Esophagus squamous epithelium (tissue), 5 donors: ENCODE measurements around the gene FILIP1L. TPM values are rescaled to one million over a fixed set of nuclear protein-coding genes. Genes with fewer than 3 reads are reported as not detected.

Experiments used
- DNase-seq: peaks from one replicate; lab custom pipeline; 2025; lab: John Stamatoyannopoulos, UW
- H3K27ac ChIP-seq, 4 donors: fragments of 200-600 bp; sonication (generic); one replicate each; pipeline ENCODE4 v1.5.1; 2016 to 2019; ENCODE audit warnings: mild to moderate bottlenecking in 1 of 4
- H3K27me3 ChIP-seq, 4 donors: fragments of 200-600 bp; sonication (generic); 1 replicate in 3 of 4; 2 replicates in 1 of 4; pipeline versions ENCODE4 v1.5.1 to v1.6.0; 2017 to 2021; ENCODE audit warnings: antibody characterized with exemption in 1 of 4
- H3K36me3 ChIP-seq, 3 donors: fragments of 200-600 bp; sonication (generic); one replicate each; pipeline ENCODE4 v1.5.1; 2016 to 2019
- H3K4me1 ChIP-seq, 3 donors: fragments of 200-600 bp; sonication (generic); one replicate each; pipeline ENCODE4 v1.5.1; 2017 to 2019
- H3K4me3 ChIP-seq, 4 donors: fragments of 200-600 bp; sonication (generic); 1 replicate in 3 of 4; 2 replicates in 1 of 4; pipeline ENCODE4 v1.5.1; 2016 to 2019; ENCODE audit warnings: mild to moderate bottlenecking in 2 of 4, moderate library complexity in 1 of 4
- H3K9me3 ChIP-seq, 3 donors: fragments of 200-600 bp; sonication (generic); one replicate each; pipeline ENCODE4 v1.5.1; 2016 to 2019
- CTCF ChIP-seq, 6 experiments: fragments of 450-650 bp in 4 of 6; fragments of 200-600 bp in 2 of 6; sonication (generic) in 2 of 6; IDR thresholded peaks; one replicate each; pipeline ENCODE4 v1.5.1; 2016 to 2019; ENCODE audit warnings: antibody characterized with exemption in 6 of 6, mild to moderate bottlenecking in 4 of 6, moderate library complexity in 4 of 6
- POLR2A ChIP-seq, 4 donors: fragments of 450-650 bp; IDR thresholded peaks; one replicate each; pipeline ENCODE4 v1.6.1; 2017; ENCODE audit warnings: antibody characterized with exemption in 4 of 4, mild to moderate bottlenecking in 4 of 4, moderate library complexity in 3 of 4
- WGBS, 2 donors: methylation state at CpG; one replicate each; pipeline ENCODE4 v1.1.5; 2018; 5-methylcytosine and 5-hydroxymethylcytosine counted together
- intact Hi-C: fragments of 100-400 bp; cut with DNase I; formaldehyde crosslinking; loops from one replicate; pipeline ENCODE4 v1.15.0; 2022
- total RNA-seq, 4 donors: library from RNA; depleted of rRNA; stranded (reverse); fragments of >200 nt; gene quantifications; one replicate each; pipeline ENCODE4 v1.1.0, GENCODE V29; 2016
- donor health status: DM: yes; HTN: yes; CAD: no.

FILIP1L gene
- total RNA-seq, 4 donors from 2014 or later = 2.5 to 23.5 (median 10.7) TPM

GRCh38 chr3:99971761-99972160, 142.5 kb downstream of the FILIP1L start:
- Histone ChIP-seq H3K27ac (no peak overlapping the region), H3K4me1 (peaks cover 0 to 19% (median 0%) of the 10 kb centered on the region in 3 donors), H3K27me3 (no peaks in the 10 kb centered on the region), H3K9me3 (no peaks in the 10 kb centered on the region), H3K4me3 (no peak overlapping the region), H3K36me3 (no peaks in the 10 kb centered on the region)
- no peak for TF ChIP-seq POLR2A (IDR thresholded peaks at IDR 0.05)
- no peak for TF ChIP-seq CTCF (IDR thresholded peaks at IDR 0.05)
- no peak for DNase-seq
- intact Hi-C loops = no loop called here
- WGBS, 2 donors = 80 to 90% methylated on average over 3 of the region's 3 CpGs

- Histone ChIP-seq H3K27me3 (no peaks in the 10 kb centered on the region), H3K4me3 (no peak overlapping the region), H3K27ac (no peak overlapping the region), H3K4me1 (peaks cover 0 to 34% (median 0%) of the 10 kb centered on the region in 3 donors), H3K9me3 (no peaks in the 10 kb centered on the region), H3K36me3 (no peaks in the 10 kb centered on the region)
- intact Hi-C loops = no loop called here
- TF ChIP-seq CTCF (IDR thresholded peaks at IDR 0.05) (no peak), POLR2A (IDR thresholded peaks at IDR 0.05) (no peak)
- 83 to 88% methylated on average over 1 of the region's 1 CpG for WGBS, 2 donors
- DNase-seq = no peak
Observed at GRCh38 chr3:99970198-99970597, 144.1 kb downstream of the FILIP1L start.

GRCh38 chr3:99969136-99969535, 145.2 kb downstream of the FILIP1L start:
- H3K36me3 ChIP-seq = no peaks in the 10 kb centered on the region
- peaks cover 0 to 41% (median 0%) of the 10 kb centered on the region in 3 donors for H3K4me1 ChIP-seq
- H3K4me3 ChIP-seq = no peak overlapping the region
- 44 to 65% methylated on average over 3 of the region's 3 CpGs for WGBS, 2 donors
- H3K27ac ChIP-seq = no peak overlapping the region
- no peak for DNase-seq
- H3K27me3 ChIP-seq = no peaks in the 10 kb centered on the region
- intact Hi-C loops = no loop called here
- TF ChIP-seq CTCF (IDR thresholded peaks at IDR 0.05) (no peak), POLR2A (IDR thresholded peaks at IDR 0.05) (no peak)
- no peaks in the 10 kb centered on the region for H3K9me3 ChIP-seq

GRCh38 chr3:99967796-99968195, 146.5 kb downstream of the FILIP1L start:
- no peak for DNase-seq
- H3K4me3 ChIP-seq = no peak overlapping the region
- peaks cover 0 to 41% (median 0%) of the 10 kb centered on the region in 3 donors for H3K4me1 ChIP-seq
- intact Hi-C loops = no loop called here
- no peak overlapping the region for H3K27ac ChIP-seq
- WGBS, 2 donors = 73 to 85% methylated on average over 2 of the region's 2 CpGs
- no peak for TF ChIP-seq CTCF (IDR thresholded peaks at IDR 0.05)
- no peak for TF ChIP-seq POLR2A (IDR thresholded peaks at IDR 0.05)
- H3K27me3 ChIP-seq = no peaks in the 10 kb centered on the region
- H3K9me3 ChIP-seq = no peaks in the 10 kb centered on the region
- no peaks in the 10 kb centered on the region for H3K36me3 ChIP-seq

GRCh38 chr3:99966662-99967416, 147.5 kb downstream of the FILIP1L start:
- Histone ChIP-seq H3K27me3 (no peaks in the 10 kb centered on the region), H3K36me3 (no peaks in the 10 kb centered on the region), H3K9me3 (no peaks in the 10 kb centered on the region), H3K4me3 (peak overlapping the region in 1 of 4 donors; percentile 11), H3K4me1 (peaks cover 0 to 41% (median 0%) of the 10 kb centered on the region in 3 donors), H3K27ac (peak overlapping the region in 3 of 4 donors; percentile 46 to 73 (median 59))
- intact Hi-C loops = no loop called here
- WGBS, 2 donors = 78 to 83% methylated on average over 7 of the region's 7 CpGs
- TF ChIP-seq POLR2A (IDR thresholded peaks at IDR 0.05) = no peak
- TF ChIP-seq CTCF (IDR thresholded peaks at IDR 0.05) = no peak
- DNase-seq = no peak
